ENCODE measurements around the gene ASNS.

ASNS gene

DNA sequence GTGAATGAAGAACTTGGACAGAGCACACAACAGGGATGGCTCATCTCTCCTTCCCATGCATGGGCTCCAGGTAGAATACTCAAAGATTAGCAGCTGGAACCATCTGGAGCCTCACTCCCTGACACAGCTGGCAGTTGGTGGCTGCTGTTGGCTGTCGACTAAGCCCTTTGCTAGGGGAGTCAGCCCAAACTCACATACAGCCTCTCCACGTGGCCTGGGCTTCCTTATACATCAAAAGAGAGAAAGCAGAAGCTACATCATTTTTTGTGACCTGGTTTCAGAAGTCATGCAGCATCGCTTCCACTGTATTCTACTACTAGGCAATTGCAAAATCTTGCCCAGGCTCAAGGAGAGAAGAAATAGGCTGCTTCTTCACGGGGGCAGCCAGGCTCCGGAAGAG is 24.4 kb downstream of the ASNS start:
- Histone ChIP-seq H3K27ac (no peak overlapping the region), H2AFZ (no peak overlapping the region), H3K79me2 (no peaks in the 10 kb centered on the region), H3K9me3 (ENCODE audit: control insufficient read depth, low read length) (no peaks in the 10 kb centered on the region), H3K36me3 (ENCODE audit: control insufficient read depth, insufficient read depth, low read length) (no peaks in the 10 kb centered on the region), H3K27me3 (ENCODE audit: control insufficient read depth, insufficient read depth, low read length) (no peaks in the 10 kb centered on the region), H3K4me1 (no peaks in the 10 kb centered on the region), H3K4me3 (ENCODE audit: low read depth, low read length) (no peak overlapping the region), H3K4me2 (ENCODE audit: low read length) (no peak overlapping the region), H3K9ac (no peak overlapping the region)
- TF ChIP-seq, protein P1, sequence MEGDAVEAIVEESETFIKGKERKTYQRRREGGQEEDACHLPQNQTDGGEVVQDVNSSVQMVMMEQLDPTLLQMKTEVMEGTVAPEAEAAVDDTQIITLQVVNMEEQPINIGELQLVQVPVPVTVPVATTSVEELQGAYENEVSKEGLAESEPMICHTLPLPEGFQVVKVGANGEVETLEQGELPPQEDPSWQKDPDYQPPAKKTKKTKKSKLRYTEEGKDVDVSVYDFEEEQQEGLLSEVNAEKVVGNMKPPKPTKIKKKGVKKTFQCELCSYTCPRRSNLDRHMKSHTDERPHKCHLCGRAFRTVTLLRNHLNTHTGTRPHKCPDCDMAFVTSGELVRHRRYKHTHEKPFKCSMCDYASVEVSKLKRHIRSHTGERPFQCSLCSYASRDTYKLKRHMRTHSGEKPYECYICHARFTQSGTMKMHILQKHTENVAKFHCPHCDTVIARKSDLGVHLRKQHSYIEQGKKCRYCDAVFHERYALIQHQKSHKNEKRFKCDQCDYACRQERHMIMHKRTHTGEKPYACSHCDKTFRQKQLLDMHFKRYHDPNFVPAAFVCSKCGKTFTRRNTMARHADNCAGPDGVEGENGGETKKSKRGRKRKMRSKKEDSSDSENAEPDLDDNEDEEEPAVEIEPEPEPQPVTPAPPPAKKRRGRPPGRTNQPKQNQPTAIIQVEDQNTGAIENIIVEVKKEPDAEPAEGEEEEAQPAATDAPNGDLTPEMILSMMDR (IDR thresholded peaks at IDR 0.05) = no peak

DNA sequence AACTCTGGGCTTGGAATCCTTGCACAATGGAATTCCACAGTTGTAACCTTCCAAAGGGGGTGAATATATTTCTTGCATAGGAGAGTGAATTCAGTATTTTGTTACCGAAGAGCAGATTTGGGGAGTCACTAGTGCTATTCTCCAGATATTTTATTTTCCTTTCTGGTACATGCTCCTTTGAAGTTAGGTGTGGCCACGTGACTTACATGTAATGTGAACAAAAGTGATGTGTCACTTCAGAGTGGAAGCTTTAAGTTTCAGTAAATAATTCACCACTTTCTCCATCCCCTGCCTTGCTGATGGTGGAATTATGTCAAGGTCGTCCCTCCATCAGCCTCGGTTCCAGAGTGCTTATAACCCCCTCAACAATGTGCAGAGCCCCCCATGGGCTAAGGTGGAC is 25.3 kb downstream of the ASNS start:
- H3K79me2 ChIP-seq = no peaks in the 10 kb centered on the region
- H3K9ac ChIP-seq = no peak overlapping the region
- H3K27ac ChIP-seq = no peak overlapping the region
- no peaks in the 10 kb centered on the region for H3K36me3 ChIP-seq (ENCODE audit: control insufficient read depth, insufficient read depth, low read length)
- no peak overlapping the region for H2AFZ ChIP-seq
- no peaks in the 10 kb centered on the region for H3K27me3 ChIP-seq (ENCODE audit: control insufficient read depth, insufficient read depth, low read length)
- H3K4me2 ChIP-seq (ENCODE audit: low read length) = no peak overlapping the region
- no peaks in the 10 kb centered on the region for H3K4me1 ChIP-seq
- TF ChIP-seq, protein P1 (IDR thresholded peaks at IDR 0.05) = no peak
- H3K9me3 ChIP-seq (ENCODE audit: control insufficient read depth, low read length) = no peaks in the 10 kb centered on the region
- no peak overlapping the region for H3K4me3 ChIP-seq (ENCODE audit: low read depth, low read length)

DNA sequence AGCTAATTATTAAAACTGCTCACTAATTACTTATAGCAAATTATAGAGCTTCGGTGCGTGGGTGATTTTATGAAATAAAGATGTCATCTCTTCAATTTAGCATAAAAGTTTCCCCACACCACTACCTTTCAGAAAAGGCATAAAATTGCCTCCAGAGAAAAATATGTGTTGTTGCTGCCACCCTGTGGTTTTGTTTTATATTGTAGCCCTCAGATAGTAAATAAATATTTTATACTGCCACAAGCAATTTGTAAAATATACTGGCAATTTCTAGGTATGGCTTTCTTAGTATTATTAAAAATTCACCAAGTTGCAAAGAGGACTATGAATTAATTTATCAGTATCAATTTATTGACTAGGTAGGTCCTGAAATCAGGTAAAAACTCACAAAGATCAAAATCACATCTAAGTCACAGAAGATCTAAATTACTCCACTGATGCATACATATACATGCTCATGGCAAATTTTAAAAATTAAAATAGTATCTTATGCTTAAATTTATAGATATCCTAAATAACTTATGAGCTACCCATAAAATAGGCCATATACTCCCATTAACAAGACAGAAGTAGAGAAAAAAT is 26.5 kb downstream of the ASNS start:
- no peaks in the 10 kb centered on the region for H3K27me3 ChIP-seq (ENCODE audit: control insufficient read depth, insufficient read depth, low read length)
- no peak overlapping the region for H2AFZ ChIP-seq
- H3K4me1 ChIP-seq = no peaks in the 10 kb centered on the region
- TF ChIP-seq, protein P1 (IDR thresholded peaks at IDR 0.05) = peak; percentile 46
- no peak overlapping the region for H3K27ac ChIP-seq
- H3K9me3 ChIP-seq (ENCODE audit: control insufficient read depth, low read length) = no peaks in the 10 kb centered on the region
- no peak overlapping the region for H3K4me3 ChIP-seq (ENCODE audit: low read depth, low read length)
- no peaks in the 10 kb centered on the region for H3K36me3 ChIP-seq (ENCODE audit: control insufficient read depth, insufficient read depth, low read length)
- H3K4me2 ChIP-seq (ENCODE audit: low read length) = no peak overlapping the region
- H3K79me2 ChIP-seq = no peaks in the 10 kb centered on the region
- H3K9ac ChIP-seq = no peak overlapping the region

DNA sequence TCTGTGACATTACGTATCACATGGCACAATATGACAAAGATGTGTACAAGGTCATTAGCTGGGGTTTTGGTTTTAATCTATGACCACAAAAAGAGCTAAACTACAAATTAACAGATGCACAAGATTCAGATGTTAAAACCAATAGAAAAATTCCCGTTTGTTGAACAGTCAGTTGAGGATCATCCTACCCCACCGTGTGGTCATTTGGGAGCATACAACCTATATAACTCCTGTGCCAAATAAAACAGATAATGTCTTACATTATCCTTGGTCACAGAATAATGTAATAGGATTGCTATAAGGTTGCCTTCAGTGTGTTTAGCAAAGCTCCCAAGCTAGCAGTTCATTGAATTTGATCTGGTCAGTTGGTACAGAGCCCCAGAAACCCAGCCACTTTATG is 28.2 kb downstream of the ASNS start:
- H3K4me2 ChIP-seq (ENCODE audit: low read length) = no peak overlapping the region
- TF ChIP-seq, protein P1 (IDR thresholded peaks at IDR 0.05) = no peak
- H3K27me3 ChIP-seq (ENCODE audit: control insufficient read depth, insufficient read depth, low read length) = no peaks in the 10 kb centered on the region
- H3K36me3 ChIP-seq (ENCODE audit: control insufficient read depth, insufficient read depth, low read length) = no peaks in the 10 kb centered on the region
- no peaks in the 10 kb centered on the region for H3K79me2 ChIP-seq
- H2AFZ ChIP-seq = no peak overlapping the region
- no peak overlapping the region for H3K27ac ChIP-seq
- no peaks in the 10 kb centered on the region for H3K9me3 ChIP-seq (ENCODE audit: control insufficient read depth, low read length)
- no peak overlapping the region for H3K9ac ChIP-seq
- H3K4me3 ChIP-seq (ENCODE audit: low read depth, low read length) = no peak overlapping the region
- H3K4me1 ChIP-seq = no peaks in the 10 kb centered on the region

DNA sequence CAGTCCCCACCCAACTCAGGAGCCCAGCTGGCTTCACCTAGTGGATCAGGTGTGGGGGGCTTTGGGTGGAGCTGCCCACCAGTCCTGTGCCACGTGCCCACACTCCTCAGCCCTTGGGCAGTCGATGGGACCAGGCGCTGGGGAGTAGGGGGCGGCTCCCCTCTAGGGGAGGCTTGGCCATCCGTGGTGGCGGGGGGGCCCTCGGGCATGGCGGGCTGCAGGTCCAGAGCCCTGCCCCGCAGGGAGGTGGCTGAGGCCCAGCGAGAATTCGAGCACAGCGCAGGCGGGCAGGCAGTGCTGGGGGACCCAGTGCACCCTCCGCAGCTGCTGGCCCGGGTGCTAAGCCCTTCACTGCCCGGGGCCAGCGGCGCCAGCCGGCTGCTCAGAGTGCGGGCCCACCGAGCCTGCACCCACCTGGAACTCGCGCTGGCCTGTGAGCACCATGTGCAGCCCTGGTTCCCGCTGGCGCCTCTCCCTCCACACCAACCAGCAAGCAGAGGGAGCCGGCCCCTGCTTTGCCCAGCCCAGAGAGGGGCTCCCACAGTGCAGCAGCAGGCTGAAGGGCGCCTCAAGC is 29.3 kb downstream of the ASNS start:
- Histone ChIP-seq H3K9me3 (ENCODE audit: control insufficient read depth, low read length) (no peaks in the 10 kb centered on the region), H3K79me2 (no peaks in the 10 kb centered on the region), H3K36me3 (ENCODE audit: control insufficient read depth, insufficient read depth, low read length) (no peaks in the 10 kb centered on the region), H3K4me2 (ENCODE audit: low read length) (no peak overlapping the region), H3K4me1 (no peaks in the 10 kb centered on the region), H3K27ac (no peak overlapping the region), H3K9ac (no peak overlapping the region), H2AFZ (no peak overlapping the region), H3K4me3 (ENCODE audit: low read depth, low read length) (no peak overlapping the region), H3K27me3 (ENCODE audit: control insufficient read depth, insufficient read depth, low read length) (no peaks in the 10 kb centered on the region)
- TF ChIP-seq, protein P1 (IDR thresholded peaks at IDR 0.05) = no peak
